Rectal smooth muscle tissue (tissue), 1 donor: Measurements from ENCODE around the gene RBFOX1.

Experiments
- H3K27ac ChIP-seq: one replicate; pipeline ENCODE4 v1.7.0; 2013; ENCODE audit warnings: low read depth, low read length, inconsistent platforms
- H3K27me3 ChIP-seq: one replicate; pipeline ENCODE4 v1.7.0; 2013; ENCODE audit warnings: low read length; ENCODE audit not compliant: control insufficient read depth, insufficient read depth
- H3K36me3 ChIP-seq: one replicate; pipeline ENCODE4 v1.7.0; 2013; ENCODE audit warnings: low read length; ENCODE audit not compliant: control insufficient read depth, insufficient read depth
- H3K4me1 ChIP-seq: one replicate; pipeline ENCODE4 v1.7.0; 2013; ENCODE audit warnings: low read length; ENCODE audit not compliant: control insufficient read depth, insufficient read depth
- H3K4me3 ChIP-seq: one replicate; pipeline ENCODE4 v1.7.0; 2013; ENCODE audit warnings: low read length
- H3K9ac ChIP-seq: one replicate; pipeline ENCODE4 v1.7.0; 2013; ENCODE audit warnings: low read length

Gene RBFOX1

DNA sequence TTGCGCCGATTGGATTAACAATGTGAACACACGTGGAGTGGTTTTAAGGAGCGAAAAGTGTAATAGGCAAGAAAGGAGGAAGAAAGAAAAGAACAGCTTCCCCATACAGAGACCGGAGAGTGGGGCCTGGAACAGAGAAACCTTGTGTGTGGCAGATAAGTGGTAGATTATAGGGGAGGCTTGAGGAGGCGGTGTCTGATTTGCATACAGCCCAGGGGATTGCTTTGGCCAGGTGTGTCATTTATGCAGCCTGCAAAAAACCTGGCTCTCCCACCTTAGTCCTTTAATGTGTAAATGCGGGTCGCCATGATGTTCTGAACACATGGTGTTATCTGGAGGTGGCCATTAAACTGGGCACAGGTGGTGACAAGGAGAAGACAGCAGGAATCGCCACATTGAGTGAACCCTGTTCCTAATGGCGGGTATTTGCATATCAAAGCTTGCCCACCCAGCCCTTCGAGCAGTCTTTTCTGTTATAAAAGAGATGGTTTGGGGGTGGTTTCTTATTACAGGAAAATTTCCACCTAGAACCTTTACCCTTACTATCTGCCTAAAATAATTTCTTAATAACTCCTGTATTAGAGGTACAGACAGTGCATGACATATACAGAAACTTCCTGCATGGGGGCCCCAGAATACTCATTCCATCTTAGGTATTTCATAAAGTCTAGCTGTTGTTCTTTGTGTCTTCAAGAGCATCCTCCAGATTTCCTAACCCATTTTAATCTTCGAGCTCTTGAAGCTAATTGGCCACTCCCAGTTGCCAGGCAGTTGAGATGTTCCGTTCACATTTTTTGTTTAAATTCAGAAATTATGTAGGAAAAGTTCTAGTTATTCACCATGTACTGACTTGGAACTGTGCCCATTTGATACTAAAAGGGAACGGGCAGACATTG lies 292.5 kb downstream of the RBFOX1 start:
- Histone ChIP-seq H3K9ac (no peak overlapping the region), H3K4me1 (no peaks in the 10 kb centered on the region), H3K4me3 (no peak overlapping the region), H3K36me3 (no peaks in the 10 kb centered on the region), H3K27ac (no peak overlapping the region), H3K27me3 (no peaks in the 10 kb centered on the region)

DNA sequence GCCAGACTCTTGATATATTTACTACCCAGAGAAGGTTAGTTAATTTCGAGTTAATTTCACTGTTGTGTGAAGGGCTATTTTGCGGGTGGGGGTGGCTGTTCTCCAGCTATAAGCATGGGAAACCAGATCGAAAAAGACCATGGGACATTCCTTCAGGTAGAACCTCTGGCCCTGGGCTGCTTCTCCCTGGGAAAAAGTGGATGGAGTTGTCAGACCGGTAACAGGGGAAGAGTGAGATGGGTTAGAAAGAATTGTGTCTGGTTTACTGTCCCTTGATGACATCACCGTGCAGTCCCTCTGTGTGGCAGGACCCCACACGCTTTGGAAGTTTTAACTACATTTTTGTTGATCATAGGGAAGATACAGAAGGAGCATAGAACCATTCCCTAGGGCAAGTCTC lies 296.3 kb downstream of the RBFOX1 start:
- no peaks in the 10 kb centered on the region for H3K4me1 ChIP-seq
- H3K9ac ChIP-seq: no peak overlapping the region
- H3K4me3 ChIP-seq: no peak overlapping the region
- H3K27me3 ChIP-seq: no peaks in the 10 kb centered on the region
- no peak overlapping the region for H3K27ac ChIP-seq
- no peaks in the 10 kb centered on the region for H3K36me3 ChIP-seq

DNA sequence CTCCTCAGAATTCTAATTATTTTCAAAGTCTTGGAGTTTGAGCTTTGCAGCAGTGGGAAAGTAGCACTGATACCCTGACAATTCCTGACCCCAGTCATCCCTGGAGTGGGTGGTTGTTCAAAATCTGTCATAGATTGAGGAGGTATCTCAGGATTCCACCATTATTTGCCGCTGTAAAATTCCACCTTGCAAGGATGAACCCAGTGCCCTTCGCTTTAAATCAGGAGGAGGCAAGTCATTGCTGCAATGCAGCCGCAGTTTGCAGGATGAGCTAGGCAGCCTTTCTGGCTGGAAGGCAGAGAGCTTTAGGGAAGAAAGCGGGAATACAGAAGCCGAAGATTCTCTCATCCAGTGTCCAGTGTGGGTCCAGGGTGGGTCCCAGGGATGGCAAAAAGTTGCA lies 296.9 kb downstream of the RBFOX1 start:
- H3K27ac ChIP-seq: no peak overlapping the region
- no peaks in the 10 kb centered on the region for H3K4me1 ChIP-seq
- H3K4me3 ChIP-seq: no peak overlapping the region
- H3K36me3 ChIP-seq: no peaks in the 10 kb centered on the region
- H3K9ac ChIP-seq: no peak overlapping the region
- H3K27me3 ChIP-seq: no peaks in the 10 kb centered on the region

DNA sequence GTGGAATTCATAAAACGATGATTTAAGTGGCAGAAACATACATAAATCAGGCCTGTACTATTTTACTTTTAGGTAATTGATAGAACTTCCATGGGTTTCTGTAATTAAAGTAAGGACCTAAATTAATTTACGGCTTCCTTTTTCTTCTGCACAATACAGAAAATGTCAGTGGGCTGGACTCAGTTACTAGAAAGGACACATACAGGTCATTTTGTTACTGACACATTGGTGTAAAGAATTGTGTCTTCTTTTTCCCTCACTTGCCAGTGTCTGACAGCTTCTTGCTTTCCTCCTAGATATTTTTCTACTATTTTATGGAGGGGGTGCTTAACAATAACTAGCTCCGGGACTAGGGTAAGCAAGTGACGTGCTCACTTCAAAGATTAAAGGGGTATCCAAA lies 304.8 kb downstream of the RBFOX1 start:
- no peak overlapping the region for H3K4me3 ChIP-seq
- no peak overlapping the region for H3K9ac ChIP-seq
- no peaks in the 10 kb centered on the region for H3K27me3 ChIP-seq
- H3K36me3 ChIP-seq: no peaks in the 10 kb centered on the region
- H3K4me1 ChIP-seq: no peaks in the 10 kb centered on the region
- no peak overlapping the region for H3K27ac ChIP-seq

DNA sequence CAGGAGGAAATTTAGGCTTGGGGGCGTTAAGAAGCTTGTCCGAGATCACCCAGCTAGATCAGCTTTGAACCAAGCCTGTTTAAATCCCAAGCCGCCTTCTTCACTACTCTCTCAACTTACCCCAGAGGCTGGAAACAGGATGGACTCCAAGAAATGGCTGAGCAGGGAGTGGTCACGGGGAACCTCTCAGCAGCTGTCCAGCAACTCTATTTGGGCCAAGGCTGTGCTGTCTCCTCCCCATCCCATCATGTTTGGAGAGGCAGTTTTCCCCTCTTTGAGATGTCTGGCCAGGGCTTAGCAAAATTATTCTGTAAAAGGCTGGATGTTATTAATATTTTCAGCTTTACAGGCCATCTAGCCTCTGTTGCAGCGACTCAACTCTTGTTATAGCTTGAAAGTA lies 305.7 kb downstream of the RBFOX1 start:
- Histone ChIP-seq H3K36me3 (no peaks in the 10 kb centered on the region), H3K27me3 (no peaks in the 10 kb centered on the region), H3K27ac (no peak overlapping the region), H3K4me3 (no peak overlapping the region), H3K9ac (no peak overlapping the region), H3K4me1 (no peaks in the 10 kb centered on the region)

DNA sequence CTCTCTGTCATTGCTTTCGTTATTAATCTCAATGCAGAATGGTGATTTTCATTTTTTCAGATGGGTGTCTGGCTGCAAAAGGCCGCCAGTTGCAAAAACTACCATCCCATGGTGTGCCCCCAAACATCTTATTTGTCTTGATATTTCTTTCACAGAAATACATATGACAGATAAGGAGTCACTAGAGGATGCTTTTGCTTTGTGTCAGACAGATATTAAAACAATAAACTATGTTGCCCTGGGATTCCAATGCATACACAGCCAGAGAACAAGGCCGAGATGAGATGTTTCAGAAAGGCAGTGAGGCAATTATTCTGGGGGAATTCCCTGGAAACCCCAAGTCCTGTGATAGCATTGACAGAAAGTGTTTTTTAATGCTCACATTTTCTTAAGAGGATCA lies 307.7 kb downstream of the RBFOX1 start:
- Histone ChIP-seq H3K27me3 (no peaks in the 10 kb centered on the region), H3K4me1 (no peaks in the 10 kb centered on the region), H3K4me3 (no peak overlapping the region), H3K36me3 (no peaks in the 10 kb centered on the region), H3K27ac (no peak overlapping the region), H3K9ac (no peak overlapping the region)

DNA sequence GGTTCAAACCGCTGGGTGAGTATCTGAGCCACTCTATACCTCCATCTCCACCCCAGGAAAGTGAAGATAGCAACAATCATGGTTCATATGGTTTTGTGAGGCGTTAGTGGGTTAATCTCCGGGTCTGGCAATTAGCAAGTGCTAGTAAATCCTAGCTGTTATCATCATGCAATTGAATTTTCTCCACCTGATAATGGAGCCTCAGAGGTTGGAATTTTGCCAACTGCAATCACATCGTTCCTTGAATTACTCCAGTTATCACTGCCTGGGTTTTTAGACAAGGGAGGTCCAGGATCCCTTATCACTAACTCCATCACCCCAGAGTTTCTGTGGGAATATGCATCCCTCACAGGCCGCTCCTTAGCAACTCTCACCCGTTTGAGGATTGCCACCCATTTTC lies 311.5 kb downstream of the RBFOX1 start:
- Histone ChIP-seq H3K36me3 (no peaks in the 10 kb centered on the region), H3K4me3 (no peak overlapping the region), H3K27ac (no peak overlapping the region), H3K4me1 (no peaks in the 10 kb centered on the region), H3K9ac (no peak overlapping the region), H3K27me3 (no peaks in the 10 kb centered on the region)

DNA sequence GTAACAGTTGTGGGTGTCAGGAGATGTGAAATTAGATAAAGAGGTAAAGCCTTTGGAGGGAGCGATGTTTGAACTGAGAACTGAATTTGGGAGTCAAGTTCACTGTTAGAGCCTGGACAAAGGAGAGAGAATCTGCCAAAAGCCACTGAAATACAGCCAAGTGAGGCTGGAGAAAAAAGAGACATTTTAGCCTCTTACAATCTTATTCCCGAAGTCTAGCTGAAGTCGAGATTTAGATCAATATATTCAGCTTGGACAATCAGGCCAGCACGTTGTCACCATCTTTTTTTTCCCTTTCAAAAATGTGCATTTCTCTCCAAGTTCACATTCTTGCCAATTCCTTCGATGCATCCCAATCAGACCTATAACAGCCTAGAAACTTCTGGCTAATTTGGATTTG lies 312.2 kb downstream of the RBFOX1 start:
- H3K27me3 ChIP-seq: no peaks in the 10 kb centered on the region
- no peak overlapping the region for H3K4me3 ChIP-seq
- no peak overlapping the region for H3K9ac ChIP-seq
- H3K4me1 ChIP-seq: no peaks in the 10 kb centered on the region
- no peaks in the 10 kb centered on the region for H3K36me3 ChIP-seq
- H3K27ac ChIP-seq: no peak overlapping the region

DNA sequence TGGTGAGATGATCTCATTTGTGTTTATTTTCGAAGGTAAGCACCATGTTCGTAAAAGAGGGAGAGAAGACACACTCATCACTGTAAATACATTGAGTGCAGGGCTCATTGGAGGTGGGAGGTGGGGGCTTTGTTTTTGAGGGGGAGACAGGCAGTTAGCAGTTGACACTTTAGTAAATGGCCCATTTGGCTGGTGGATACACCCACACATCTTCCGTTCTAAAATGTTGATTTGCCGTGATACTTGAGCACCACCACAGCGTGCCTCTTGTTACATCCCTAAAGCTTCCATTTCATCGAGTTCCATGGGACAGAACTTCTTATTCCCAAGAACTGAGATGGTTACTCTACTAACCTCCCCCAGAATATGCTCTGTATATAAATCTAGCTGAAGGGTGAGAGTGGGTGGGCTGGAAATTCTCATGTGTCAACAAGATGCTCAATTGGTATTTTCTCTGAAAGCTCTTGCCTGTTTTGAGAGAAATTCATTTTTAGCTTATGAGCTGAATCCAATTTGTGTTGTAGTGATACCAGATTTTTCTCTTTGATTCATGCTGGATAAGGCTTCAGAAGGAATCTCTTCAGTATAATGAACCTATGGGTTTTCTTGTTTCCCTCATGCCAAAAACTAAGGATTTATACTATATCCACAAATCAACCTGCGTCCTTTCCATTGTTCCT lies 314.3 kb downstream of the RBFOX1 start:
- Histone ChIP-seq H3K27ac (no peak overlapping the region), H3K9ac (no peak overlapping the region), H3K4me3 (no peak overlapping the region), H3K36me3 (no peaks in the 10 kb centered on the region), H3K27me3 (no peaks in the 10 kb centered on the region), H3K4me1 (no peaks in the 10 kb centered on the region)

DNA sequence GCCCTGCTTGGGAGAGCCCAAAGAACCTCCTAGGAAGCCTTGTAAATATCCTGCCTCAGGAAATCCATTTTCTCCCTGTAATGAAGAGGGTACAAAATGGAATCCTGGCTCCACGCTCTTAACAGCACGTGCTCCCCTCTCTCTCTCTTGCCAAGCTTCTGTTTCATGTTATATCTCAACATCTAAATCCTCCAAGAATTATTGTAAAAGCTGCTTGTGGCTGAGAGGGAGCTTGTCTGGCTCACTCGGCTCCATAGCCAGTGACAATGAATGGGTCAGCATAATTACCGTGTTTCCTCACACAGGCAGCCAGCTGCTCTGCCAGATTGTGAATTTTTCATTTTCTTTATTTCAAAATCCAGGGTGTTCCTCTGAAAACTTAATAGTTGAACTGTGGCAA lies 317.8 kb downstream of the RBFOX1 start:
- no peak overlapping the region for H3K27ac ChIP-seq
- H3K36me3 ChIP-seq: no peaks in the 10 kb centered on the region
- no peak overlapping the region for H3K4me3 ChIP-seq
- H3K9ac ChIP-seq: no peak overlapping the region
- H3K4me1 ChIP-seq: no peaks in the 10 kb centered on the region
- no peaks in the 10 kb centered on the region for H3K27me3 ChIP-seq

DNA sequence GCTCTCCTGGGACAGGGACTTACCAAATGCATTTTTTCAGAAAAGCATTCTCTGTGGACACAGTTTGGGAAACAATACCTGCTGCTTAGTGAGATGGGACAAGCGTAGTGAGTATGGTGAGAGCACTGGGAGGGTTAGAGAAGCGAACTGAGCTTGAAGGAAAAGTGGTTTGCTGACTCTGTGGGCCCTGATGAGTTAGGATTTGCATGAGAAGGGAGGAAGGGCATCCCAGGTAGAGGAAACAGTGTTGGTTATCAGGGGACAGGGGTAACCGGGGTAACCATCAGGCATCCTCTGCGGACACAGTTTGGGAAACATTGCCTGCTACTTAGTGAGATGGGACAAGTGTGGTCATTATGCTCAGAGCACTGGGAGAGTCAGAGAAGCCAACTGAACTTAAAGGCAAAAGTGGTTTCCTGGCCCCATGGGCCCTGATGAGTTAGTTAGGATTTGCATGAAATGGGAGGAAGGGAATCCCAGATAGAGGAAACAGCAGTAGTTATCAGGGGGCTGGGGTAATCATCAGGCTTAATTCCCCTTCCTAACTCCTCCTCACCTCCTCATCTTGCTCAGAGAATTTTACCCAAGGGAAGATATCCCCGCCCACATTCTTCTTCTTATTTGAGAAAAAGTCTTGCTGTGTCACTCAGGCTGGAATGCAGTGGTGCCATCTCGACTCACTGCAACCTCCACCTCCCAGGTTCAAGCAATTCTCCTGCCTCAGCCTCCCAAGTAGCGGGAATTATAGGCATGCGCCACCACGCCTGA lies 319.3 kb downstream of the RBFOX1 start:
- no peak overlapping the region for H3K9ac ChIP-seq
- H3K27ac ChIP-seq: no peak overlapping the region
- no peaks in the 10 kb centered on the region for H3K4me1 ChIP-seq
- H3K4me3 ChIP-seq: no peak overlapping the region
- no peaks in the 10 kb centered on the region for H3K36me3 ChIP-seq
- no peaks in the 10 kb centered on the region for H3K27me3 ChIP-seq

DNA sequence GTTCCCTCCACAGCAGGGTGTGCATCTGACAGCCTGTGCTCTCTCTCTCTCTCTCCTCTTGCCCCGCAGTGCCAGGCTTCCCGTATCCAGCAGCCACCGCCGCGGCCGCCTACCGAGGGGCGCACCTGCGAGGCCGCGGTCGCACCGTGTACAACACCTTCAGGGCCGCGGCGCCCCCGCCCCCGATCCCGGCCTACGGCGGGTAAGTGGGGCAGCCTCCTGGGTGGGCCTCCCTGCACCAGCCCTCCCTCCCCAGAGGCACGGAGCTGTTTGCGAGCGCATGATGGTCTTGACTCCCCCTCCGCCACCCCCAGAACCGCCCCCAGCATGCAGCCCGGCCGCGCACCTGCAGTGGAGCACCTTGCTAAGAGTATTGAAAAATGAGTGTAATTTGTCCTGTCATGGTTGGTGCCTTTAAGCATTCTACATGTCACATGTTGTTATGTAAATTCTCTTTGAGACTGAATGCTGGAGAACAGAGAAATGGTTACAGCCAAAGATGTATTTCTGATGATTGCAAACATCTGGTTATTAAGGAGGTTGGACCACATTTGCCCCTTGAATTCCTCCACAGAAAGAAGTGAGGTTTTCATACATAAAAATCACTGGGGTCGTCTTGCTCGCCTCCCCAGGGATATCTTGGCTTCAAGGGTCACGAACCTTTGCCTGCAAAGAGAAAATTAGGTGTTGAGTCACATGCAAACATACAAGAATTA lies 321.3 kb downstream of the RBFOX1 start:
- Histone ChIP-seq H3K4me3 (no peak overlapping the region), H3K4me1 (no peaks in the 10 kb centered on the region), H3K27ac (no peak overlapping the region), H3K9ac (no peak overlapping the region), H3K36me3 (no peaks in the 10 kb centered on the region), H3K27me3 (no peaks in the 10 kb centered on the region)
